Colon (tissue), 2 donors: ENCODE data around the gene CMTM3.
"Not testable (repeated sequence)": the region's sequence is repeated elsewhere in the genome, so short reads cannot be mapped to it uniquely, and the experiment has no call there.

Experiments used
- FAIRE-seq: peaks from 2 replicates; lab custom pipeline; 2012; peaks lifted over from hg19 to GRCh38; lab: Jason Lieb, UNC
- donor health status: control.
- donor health status: control.

The CMTM3 gene

DNA sequence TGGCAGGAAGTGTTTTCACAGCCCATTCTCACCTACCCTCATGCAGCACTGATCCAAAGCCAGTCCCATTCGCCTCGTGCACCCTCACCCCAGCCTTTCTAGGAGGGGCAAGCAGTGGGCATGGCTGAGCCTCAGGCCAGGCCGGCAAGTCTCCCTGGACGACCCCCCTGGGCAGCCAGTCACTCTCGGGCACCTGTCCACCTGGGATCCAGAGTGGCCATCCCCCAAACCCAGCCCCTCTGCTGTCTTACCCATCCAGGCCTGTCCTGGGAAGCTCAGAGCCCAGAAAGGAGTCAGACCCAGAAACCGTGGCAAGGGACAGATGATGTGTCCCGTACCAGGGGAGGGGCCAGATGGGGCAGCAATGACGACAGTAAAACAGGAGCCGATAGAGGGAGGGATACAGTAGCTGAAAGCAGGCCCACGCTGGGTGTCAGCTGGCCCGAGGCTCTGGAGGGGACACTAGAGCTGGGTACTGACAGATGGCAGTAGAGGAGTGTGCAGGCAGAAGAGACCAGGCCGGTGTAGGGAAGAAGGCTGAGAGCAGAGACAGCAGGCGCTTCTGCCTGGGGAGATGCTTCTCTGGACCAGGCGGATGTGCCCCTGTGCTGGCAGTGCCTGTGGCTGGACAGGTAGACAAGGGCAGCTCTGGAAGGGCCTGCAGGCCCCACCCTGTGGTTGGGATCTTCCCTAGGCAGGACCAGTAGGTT, 5.8 kb downstream of the CMTM3 start:
- no peak for FAIRE-seq

DNA sequence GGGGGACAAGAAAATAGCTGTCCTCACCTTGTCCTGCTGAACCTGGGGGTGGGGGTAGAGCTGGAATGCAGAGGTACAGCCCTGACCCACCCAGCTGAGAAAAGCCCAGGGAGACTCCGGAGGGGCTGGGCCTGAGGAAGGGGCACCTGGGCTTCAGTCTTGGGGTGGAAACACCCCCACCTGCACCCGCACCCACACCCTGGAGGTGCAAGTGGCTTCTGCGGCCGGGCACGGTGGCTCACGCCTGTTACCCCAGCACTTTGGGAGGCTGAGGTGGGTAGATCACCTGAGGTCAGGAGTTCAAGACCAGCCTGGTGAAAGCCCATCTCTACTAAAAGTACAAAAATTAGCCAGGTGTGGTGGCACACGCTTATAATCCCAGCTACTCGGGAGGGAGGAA, 7.4 kb downstream of the CMTM3 start:
- FAIRE-seq: not testable (repeated sequence)

DNA sequence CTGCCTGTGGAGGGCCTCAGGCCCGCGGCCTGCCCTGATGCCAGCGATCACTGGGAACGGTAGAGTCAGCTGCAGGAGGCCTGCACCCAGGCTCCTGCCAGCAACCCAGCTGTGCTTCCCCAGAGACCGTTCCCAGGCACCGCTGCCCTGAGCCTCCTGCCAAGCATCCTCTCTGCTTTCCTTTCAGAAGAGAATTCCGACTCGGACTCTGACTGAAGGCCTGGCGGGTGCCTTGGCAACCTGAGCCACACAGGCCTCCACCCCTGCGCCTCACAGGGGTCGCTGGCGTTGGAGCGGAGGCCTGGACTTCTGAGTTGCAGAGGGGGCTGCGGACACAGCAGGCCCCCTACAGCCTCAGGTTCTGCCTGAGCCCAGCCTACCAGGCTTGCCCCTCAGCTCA, 7.9 kb downstream of the CMTM3 start:
- FAIRE-seq: no peak

- no peak for FAIRE-seq
Observed at GRCh38 chr16:66614161-66614802, 9.8 kb downstream of the CMTM3 start.

- FAIRE-seq: no peak
Observed at GRCh38 chr16:66616169-66616568, 11.7 kb downstream of the CMTM3 start.

GRCh38 chr16:66616592-66616991, 12.1 kb downstream of the CMTM3 start:
- no peak for FAIRE-seq

DNA sequence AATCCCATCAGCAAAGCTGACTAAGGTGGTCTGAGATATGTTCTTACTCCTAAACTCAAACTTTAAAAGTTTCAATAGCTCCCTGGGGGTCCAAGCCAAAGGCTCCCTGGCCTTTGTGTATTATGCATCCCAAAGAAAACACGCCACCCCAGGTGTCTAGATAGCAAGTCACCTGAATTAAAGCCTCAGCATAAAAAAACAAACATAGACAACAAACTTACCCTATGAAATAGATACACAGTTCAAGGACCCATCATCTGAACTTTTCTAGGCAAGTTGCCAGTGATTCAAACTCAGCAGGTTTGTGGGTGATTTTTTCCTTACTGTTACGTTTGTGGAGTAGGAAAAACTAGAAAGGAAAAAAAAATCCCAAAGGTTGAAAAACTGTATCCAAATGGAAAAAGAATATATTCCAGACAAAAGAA, 12.5 kb downstream of the CMTM3 start:
- FAIRE-seq: no peak

DNA sequence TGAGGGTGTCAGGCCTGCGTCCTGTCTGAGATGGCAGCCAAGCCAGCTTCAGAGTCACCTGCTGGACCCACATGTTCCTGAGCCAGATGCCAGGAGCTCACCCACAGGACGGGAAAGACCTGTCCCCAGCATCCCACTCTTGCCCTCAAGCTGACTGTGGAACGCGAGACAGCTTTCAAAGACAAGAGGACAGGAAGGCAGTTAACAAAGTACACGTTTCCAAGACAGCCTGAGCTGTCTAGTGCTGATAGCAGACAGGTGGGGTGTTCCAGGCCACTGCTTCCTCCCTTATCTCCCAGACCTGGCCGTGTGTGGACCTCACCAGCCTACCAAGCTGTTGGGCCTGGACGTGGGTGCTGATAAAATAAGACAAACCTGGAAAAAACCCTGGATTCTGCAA, 13.2 kb downstream of the CMTM3 start:
- no peak for FAIRE-seq

DNA sequence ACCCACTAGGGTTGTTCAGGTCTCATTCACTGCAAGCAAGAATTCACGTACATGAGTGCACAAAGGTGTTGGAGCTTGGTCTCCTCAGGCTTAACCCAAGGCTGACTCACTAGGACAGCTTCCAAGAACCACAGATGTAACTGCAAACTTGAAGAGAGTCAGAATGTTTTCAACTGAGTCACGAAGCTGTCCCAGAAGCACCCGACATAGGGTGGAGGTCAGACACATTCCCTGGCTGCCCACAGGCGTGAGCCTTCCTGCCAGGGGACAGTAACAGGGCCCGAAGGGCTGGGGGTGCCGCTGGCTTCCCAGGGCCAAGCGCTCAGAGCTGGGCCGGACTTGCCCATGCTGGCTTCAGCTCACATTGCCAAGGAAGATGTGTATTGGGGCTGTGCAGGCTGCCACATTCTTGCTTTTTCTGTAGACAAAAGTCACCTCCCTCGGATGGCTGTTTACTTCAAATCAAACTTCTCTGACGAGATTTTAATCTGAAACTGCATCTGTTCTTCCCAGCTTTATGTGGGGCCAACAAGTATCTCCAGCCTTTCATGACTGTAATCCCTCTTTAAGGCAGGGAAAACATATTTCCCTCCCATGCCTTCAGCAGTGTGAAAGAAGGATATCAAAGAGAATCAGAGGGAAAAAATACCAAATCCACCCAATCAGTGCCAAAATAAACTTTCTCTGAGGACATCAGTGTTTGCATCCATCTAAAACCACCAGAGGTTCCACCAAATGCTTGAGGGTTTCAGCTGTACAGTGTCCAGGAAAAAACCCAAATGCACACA, 14.3 kb downstream of the CMTM3 start:
- FAIRE-seq: no peak

GRCh38 chr16:66619534-66620428, 15.3 kb downstream of the CMTM3 start:
- no peak for FAIRE-seq

GRCh38 chr16:66620429-66620795, 15.9 kb downstream of the CMTM3 start:
- FAIRE-seq: no peak

DNA sequence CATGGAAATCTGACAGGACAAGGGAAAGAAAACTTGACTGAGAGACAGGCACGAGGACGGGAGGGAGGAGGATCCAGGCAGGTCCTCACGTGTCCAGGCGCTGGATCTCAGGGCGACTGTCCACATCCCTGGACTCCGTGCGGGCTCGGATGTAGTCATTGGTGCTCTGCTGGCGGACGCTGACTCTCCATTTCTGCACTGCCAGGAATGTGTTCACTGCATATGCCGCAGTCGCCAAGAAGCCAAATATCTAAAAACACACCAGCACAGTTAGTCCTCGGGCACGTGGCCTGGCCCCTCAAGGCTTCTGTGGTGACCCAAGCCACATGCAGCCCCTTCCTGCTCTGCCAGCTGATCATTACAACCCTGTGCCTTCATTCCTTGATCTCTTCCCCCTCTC, 17.5 kb downstream of the CMTM3 start:
- FAIRE-seq: no peak

- no peak for FAIRE-seq
Observed at GRCh38 chr16:66622863-66623262, 18.4 kb downstream of the CMTM3 start.

DNA sequence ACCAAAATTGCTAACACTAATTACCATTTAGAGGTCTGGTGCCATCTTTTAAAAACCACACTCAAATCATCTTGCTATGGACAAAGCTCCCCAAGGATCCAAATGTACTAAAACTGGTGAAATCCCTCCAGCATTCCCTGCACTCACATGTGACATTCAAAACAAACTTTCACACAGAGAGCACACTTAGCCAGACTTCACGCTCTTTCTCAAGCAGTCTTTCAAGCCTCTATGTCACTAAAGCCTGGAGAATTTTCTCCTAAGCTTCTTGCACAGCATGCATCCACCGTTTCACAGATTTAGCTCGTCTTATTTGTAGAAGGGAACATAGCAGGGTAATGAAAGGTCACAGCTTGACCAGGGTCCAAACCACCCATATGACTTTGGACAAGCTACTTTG, 19.3 kb downstream of the CMTM3 start:
- no peak for FAIRE-seq

- not testable (repeated sequence) for FAIRE-seq
Observed at GRCh38 chr16:66627611-66628378, 23.3 kb downstream of the CMTM3 start.

DNA sequence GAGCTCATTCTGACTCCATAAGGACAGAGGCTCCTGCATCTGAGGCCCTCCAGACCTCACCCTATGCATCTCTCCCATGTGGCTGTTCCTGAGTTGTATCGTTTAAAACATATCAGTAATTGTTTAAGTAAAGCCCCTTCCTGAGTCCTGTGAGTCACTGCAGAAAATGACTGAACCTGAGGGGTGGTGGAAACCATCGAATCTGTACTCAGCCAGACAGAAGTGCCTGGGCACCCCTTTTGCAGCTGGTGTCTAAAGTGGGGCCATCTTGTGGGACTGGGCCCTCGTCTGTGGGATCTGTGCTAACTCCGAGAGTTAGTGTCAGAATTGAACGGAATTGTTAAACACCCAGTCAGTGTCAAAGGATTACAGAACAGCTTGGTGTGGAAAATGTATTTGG, 25.4 kb downstream of the CMTM3 start:
- FAIRE-seq: no peak

DNA sequence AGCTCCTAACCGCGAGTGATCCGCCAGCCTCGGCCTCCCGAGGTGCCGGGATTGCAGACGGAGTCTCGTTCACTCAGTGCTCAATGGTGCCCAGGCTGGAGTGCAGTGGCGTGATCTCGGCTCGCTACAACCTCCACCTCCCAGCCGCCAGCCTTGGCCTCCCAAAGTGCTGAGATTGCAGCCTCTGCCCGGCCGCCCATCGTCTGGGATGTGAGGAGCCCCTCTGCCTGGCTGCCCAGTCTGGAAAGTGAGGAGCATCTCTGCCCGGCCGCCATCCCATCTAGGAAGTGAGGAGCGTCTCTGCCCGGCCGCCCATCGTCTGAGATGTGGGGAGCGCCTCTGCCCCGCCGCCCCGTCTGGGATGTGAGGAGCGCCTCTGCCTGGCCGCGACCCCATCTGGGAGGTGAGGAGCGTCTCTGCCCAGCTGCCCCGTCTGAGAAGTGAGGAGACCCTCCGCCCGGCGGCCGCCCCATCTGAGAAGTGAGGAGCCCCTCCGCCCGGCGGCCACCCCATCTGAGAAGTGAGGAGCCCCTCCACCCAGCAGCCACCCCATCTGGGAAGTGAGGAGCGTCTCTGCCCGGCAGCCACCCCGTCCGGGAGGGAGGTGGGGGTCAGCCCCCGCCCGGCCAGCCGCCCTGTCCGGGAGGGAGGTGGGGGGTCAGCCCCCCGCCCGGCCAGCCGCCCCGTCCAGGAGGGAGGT, 26.2 kb downstream of the CMTM3 start:
- FAIRE-seq: not testable (repeated sequence)

- FAIRE-seq: not testable (repeated sequence)
Observed at GRCh38 chr16:66631558-66631957, 27.1 kb downstream of the CMTM3 start.

GRCh38 chr16:66634527-66635196, 30.2 kb downstream of the CMTM3 start:
- FAIRE-seq: no peak

- no peak for FAIRE-seq
Observed at GRCh38 chr16:66635406-66635805, 30.9 kb downstream of the CMTM3 start.
